HepG2 (cell line): ENCODE measurements around the gene DRAXIN. TPM values are rescaled to one million over a fixed set of nuclear protein-coding genes. Genes with fewer than 3 reads are reported as not detected.
A peak's percentile ranks its signal among the peaks of the same experiment; 100 is the strongest.

Source experiments
- ATAC-seq: fragments of 200-7000 bp; cut with Tn5 transposase; 3 replicates; pipeline ENCODE4 v1.9.1; 2020; ENCODE audit warnings: mild to moderate bottlenecking, moderate library complexity
- BruUV-seq: library from RNA; stranded (reverse); fragments of 400-500 nt; replicated peaks from 2 replicates; lab custom pipeline; 2021; lab: Mats Ljungman, UMichigan
- CTCF ChIA-PET: fragments of 300-600 bp; formaldehyde crosslinking; extraction: SDS; loops from one replicate; lab custom pipeline; 2021; ENCODE audit warnings: low total read pairs, inconsistent platforms, low intra/inter-chr PET ratio; lab: Yijun Ruan, JAX
- POLR2A ChIA-PET: fragments of 350-600 bp; sonication (Branson Sonifier 250); formaldehyde crosslinking; loops from one replicate; lab custom pipeline; 2020; ENCODE audit warnings: antibody characterized with exemption, inconsistent platforms; lab: Yijun Ruan, JAX
- DNase-seq: peaks from one replicate; pipeline ENCODE4 v3.0.0-alpha.2; 2015; ENCODE audit warnings: low spot score
- FAIRE-seq: peaks from 3 replicates; lab custom pipeline; 2011; peaks lifted over from hg19 to GRCh38; lab: Jason Lieb, UNC
- H2AFZ ChIP-seq: one replicate; pipeline ENCODE4 v1.6.1; 2011; ENCODE audit warnings: low read length, inconsistent platforms
- H3K27ac ChIP-seq: fragments of 300-600 bp; 3 replicates; pipeline ENCODE4 v1.8.0; 2011; ENCODE audit warnings: mixed run types, mild to moderate bottlenecking, mixed read lengths, low read length, inconsistent platforms; ENCODE audit not compliant: insufficient read depth; ENCODE audit errors: extremely low read length
- H3K27me3 ChIP-seq, 2 experiments: fragments of 200-600 bp in 1 of 2; 2 replicates in 1 of 2; 3 replicates in 1 of 2; pipeline versions ENCODE4 v1.6.0 to v1.8.0; 2011; ENCODE audit warnings: low read length in 2 of 2, mild to moderate bottlenecking in 2 of 2, moderate library complexity in 2 of 2, inconsistent platforms in 1 of 2; ENCODE audit not compliant: insufficient read depth in 2 of 2, control insufficient read depth in 1 of 2
- H3K36me3 ChIP-seq, 2 experiments: fragments of 200-600 bp in 1 of 2; replicated peaks in 1 of 2; 2 replicates in 1 of 2; 3 replicates in 1 of 2; pipeline versions ENCODE4 v1.5.1 to v1.8.0; 2011; ENCODE audit warnings: low read length in 2 of 2, inconsistent platforms in 1 of 2; ENCODE audit not compliant: insufficient read depth in 2 of 2, control insufficient read depth in 1 of 2
- H3K4me1 ChIP-seq: 2 replicates; pipeline ENCODE4 v1.5.1; 2012; ENCODE audit warnings: low read length, inconsistent platforms; ENCODE audit not compliant: insufficient read depth
- H3K4me2 ChIP-seq: 2 replicates; pipeline ENCODE4 v1.6.0; 2011; ENCODE audit warnings: low read depth, low read length, inconsistent platforms
- H3K4me3 ChIP-seq, 3 experiments: fragments of 200-600 bp in 1 of 3; sonication (generic), shearing (Covaris generic) in 1 of 3; replicated peaks in 1 of 3; 2 replicates each; pipeline ENCODE4 v1.5.1; 2011 to 2016; ENCODE audit warnings: low read length in 3 of 3, inconsistent platforms in 2 of 3, low read depth in 2 of 3, mild to moderate bottlenecking in 2 of 3, control low read depth in 1 of 3, mixed read lengths in 1 of 3; ENCODE audit not compliant: insufficient read depth in 1 of 3
- H3K79me2 ChIP-seq: one replicate; pipeline ENCODE4 v1.6.1; 2011; ENCODE audit warnings: low read length, inconsistent platforms; ENCODE audit not compliant: insufficient read depth
- H3K9ac ChIP-seq: 2 replicates; pipeline ENCODE4 v1.6.0; 2011; ENCODE audit warnings: mild to moderate bottlenecking, low read depth, low read length, inconsistent platforms; ENCODE audit not compliant: insufficient read depth
- H3K9me3 ChIP-seq: 2 replicates; pipeline ENCODE4 v1.5.1; 2012; ENCODE audit warnings: mild to moderate bottlenecking, low read length
- H4K20me1 ChIP-seq: 2 replicates; pipeline ENCODE4 v1.6.0; 2011; ENCODE audit warnings: inconsistent platforms, mild to moderate bottlenecking, low read length, moderate library complexity; ENCODE audit not compliant: insufficient read depth
- KLF11 ChIP-seq: IDR thresholded peaks from 2 replicates; pipeline ENCODE4 v1.6.1; 2016; ENCODE audit warnings: missing compliant biosample characterization
- KMT2A ChIP-seq: sonication (generic); formaldehyde crosslinking; IDR thresholded peaks from 2 replicates; pipeline ENCODE4 v1.4.0; 2020; ENCODE audit warnings: missing genetic modification reagents
- POLR2A ChIP-seq, 2 experiments: IDR thresholded peaks; 2 replicates each; pipeline ENCODE4 v1.6.1; 2011; ENCODE audit warnings: low read depth in 2 of 2, low read length in 2 of 2, mild to moderate bottlenecking in 1 of 2, moderate library complexity in 1 of 2; ENCODE audit not compliant: insufficient read depth in 1 of 2
- YEATS2 ChIP-seq: sonication (generic); formaldehyde crosslinking; IDR thresholded peaks from 2 replicates; pipeline ENCODE4 v1.4.0; 2020; ENCODE audit warnings: missing genetic modification reagents, borderline replicate concordance
- ZEB1 ChIP-seq: IDR thresholded peaks from 2 replicates; pipeline ENCODE4 v1.6.1; 2012; ENCODE audit warnings: mild to moderate bottlenecking, low read depth, inconsistent platforms; ENCODE audit not compliant: insufficient replicate concordance
- ZFP90 ChIP-seq: sonication (generic); formaldehyde crosslinking; IDR thresholded peaks from 2 replicates; pipeline ENCODE4 v1.8.0; 2022; ENCODE audit warnings: missing genetic modification reagents, mild to moderate bottlenecking, inconsistent platforms, borderline replicate concordance
- ZNF264 ChIP-seq: sonication (generic); formaldehyde crosslinking; IDR thresholded peaks from 2 replicates; pipeline ENCODE4 v1.4.0; 2020; ENCODE audit warnings: missing genetic modification reagents
- ZNF317 ChIP-seq: sonication (generic); formaldehyde crosslinking; IDR thresholded peaks from 2 replicates; pipeline ENCODE4 v1.5.0; 2020; ENCODE audit warnings: mild to moderate bottlenecking, missing genetic modification reagents
- ZNF496 ChIP-seq: sonication (generic); formaldehyde crosslinking; IDR thresholded peaks from 2 replicates; pipeline ENCODE4 v1.8.1; 2023; ENCODE audit warnings: mild to moderate bottlenecking, moderate library complexity, missing genetic modification reagents; ENCODE audit not compliant: insufficient replicate concordance
- ZNF510 ChIP-seq: sonication (generic); formaldehyde crosslinking; IDR thresholded peaks from 2 replicates; pipeline ENCODE4 v1.4.0; 2020; ENCODE audit warnings: low read depth, mild to moderate bottlenecking, missing genetic modification reagents
- ZNF530 ChIP-seq: sonication (generic); formaldehyde crosslinking; IDR thresholded peaks from 2 replicates; pipeline ENCODE4 v1.5.0; 2020; ENCODE audit warnings: low read depth, mild to moderate bottlenecking, missing genetic modification reagents
- ZNF552 ChIP-seq: sonication (generic); formaldehyde crosslinking; IDR thresholded peaks from 2 replicates; pipeline ENCODE4 v1.9.0; 2022; ENCODE audit warnings: missing genetic modification reagents, mild to moderate bottlenecking, borderline replicate concordance
- ZNF678 ChIP-seq: sonication (generic); formaldehyde crosslinking; IDR thresholded peaks from 2 replicates; pipeline ENCODE4 v1.4.0; 2020; ENCODE audit warnings: mild to moderate bottlenecking, missing genetic modification reagents
- ZNF879 ChIP-seq: sonication (generic); formaldehyde crosslinking; IDR thresholded peaks from 2 replicates; pipeline ENCODE4 v1.8.1; 2023; ENCODE audit warnings: missing genetic modification reagents
- WGBS: methylation state at CpG from one replicate; pipeline ENCODE4 v1.1.6; 2017; ENCODE audit warnings: low lambda C conversion rate; 5-methylcytosine and 5-hydroxymethylcytosine counted together
- in situ Hi-C: cut with HindIII; loops from 2 replicates; pipeline ENCODE4 v1.10.0; 2017; ENCODE audit warnings: low pct_unique_long_range_greater_than_20kb; ENCODE audit not compliant: extremely low pct_ligation_motif_present
- intact Hi-C: fragments of 100-400 bp; cut with micrococcal nuclease; formaldehyde crosslinking; loops from one replicate; pipeline ENCODE4 v1.10.0; 2022; ENCODE audit not compliant: unreplicated experiment
- polyA plus RNA-seq, 8 experiments: library from polyadenylated mRNA; depleted of rRNA in 3 of 8; stranded (reverse) in 7 of 8; unstranded in 1 of 8; fragments of >200 nt; fragmentation: Illumina TruSeq in 4 of 8; extraction: Trizol in 4 of 8; gene quantifications; 2 replicates each; pipeline versions ENCODE4 v1.2.1 to v1.2.3, GENCODE V29; 2011 to 2016; ENCODE audit warnings: low read depth in 4 of 8, missing spikeins in 1 of 8, mixed read lengths in 1 of 8; ENCODE audit not compliant: insufficient read depth in 1 of 8
- total RNA-seq, 5 experiments: library from RNA; depleted of rRNA; stranded (reverse); fragments of >200 nt; fragmentation: Illumina TruSeq; extraction: Trizol; gene quantifications; 2 replicates each; pipeline ENCODE4 v1.2.3, GENCODE V29; 2016; ENCODE audit warnings: low read depth in 1 of 5
- TF ChIP-seq, protein P1 (sequence below): sonication (generic); formaldehyde crosslinking; IDR thresholded peaks from 2 replicates; pipeline ENCODE4 v1.4.0; 2020; ENCODE audit warnings: missing genetic modification reagents, borderline replicate concordance

DRAXIN gene
- total and polyA plus RNA-seq, 2 of the 13 experiments (the other 11 are each of a cell fraction or from before 2014, with no cell fraction given): 0.02 TPM; not detected in 1

GRCh38 chr1:11757047-11757446 lies 65.5 kb downstream of the DRAXIN start:
- no TSS peak for BruUV-seq
- Histone ChIP-seq H3K4me2 (no peak overlapping the region), H3K27me3 (peaks cover 5 to 15% of the 10 kb centered on the region in 2 experiments; a peak in 4 of 5 replicates), H3K79me2 (no peaks in the 10 kb centered on the region), H4K20me1 (no peaks in the 10 kb centered on the region), H3K4me3 (no peak overlapping the region), H3K4me1 (peaks cover 9% of the 10 kb centered on the region; the same call in 1 of the 2 replicates), H3K9ac (no peak overlapping the region), H3K9me3 (no peaks in the 10 kb centered on the region), H2AFZ (no peak overlapping the region), H3K36me3 (no peaks in the 10 kb centered on the region), H3K27ac (no peak overlapping the region)
- no peak for ATAC-seq
- CTCF ChIA-PET: no interaction called here
- POLR2A ChIA-PET: no interaction called here
- in situ Hi-C loops (loop anchor here (10.0 kb wide), 1 partner anchor 62 kb away; the partner anchor contains the start of gene DRAXIN), intact Hi-C loops (no loop called here)
- no peak for TF ChIP-seq POLR2A (IDR thresholded peaks at IDR 0.05; ENCODE audit: insufficient read depth in 1 of 2, low read depth in 2 of 2, low read length in 2 of 2)
- no peak for TF ChIP-seq ZNF678
- TF ChIP-seq ZNF510: no peak
- TF ChIP-seq, protein P1, sequence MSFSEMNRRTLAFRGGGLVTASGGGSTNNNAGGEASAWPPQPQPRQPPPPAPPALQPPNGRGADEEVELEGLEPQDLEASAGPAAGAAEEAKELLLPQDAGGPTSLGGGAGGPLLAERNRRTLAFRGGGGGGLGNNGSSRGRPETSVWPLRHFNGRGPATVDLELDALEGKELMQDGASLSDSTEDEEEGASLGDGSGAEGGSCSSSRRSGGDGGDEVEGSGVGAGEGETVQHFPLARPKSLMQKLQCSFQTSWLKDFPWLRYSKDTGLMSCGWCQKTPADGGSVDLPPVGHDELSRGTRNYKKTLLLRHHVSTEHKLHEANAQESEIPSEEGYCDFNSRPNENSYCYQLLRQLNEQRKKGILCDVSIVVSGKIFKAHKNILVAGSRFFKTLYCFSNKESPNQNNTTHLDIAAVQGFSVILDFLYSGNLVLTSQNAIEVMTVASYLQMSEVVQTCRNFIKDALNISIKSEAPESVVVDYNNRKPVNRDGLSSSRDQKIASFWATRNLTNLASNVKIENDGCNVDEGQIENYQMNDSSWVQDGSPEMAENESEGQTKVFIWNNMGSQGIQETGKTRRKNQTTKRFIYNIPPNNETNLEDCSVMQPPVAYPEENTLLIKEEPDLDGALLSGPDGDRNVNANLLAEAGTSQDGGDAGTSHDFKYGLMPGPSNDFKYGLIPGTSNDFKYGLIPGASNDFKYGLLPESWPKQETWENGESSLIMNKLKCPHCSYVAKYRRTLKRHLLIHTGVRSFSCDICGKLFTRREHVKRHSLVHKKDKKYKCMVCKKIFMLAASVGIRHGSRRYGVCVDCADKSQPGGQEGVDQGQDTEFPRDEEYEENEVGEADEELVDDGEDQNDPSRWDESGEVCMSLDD (CRISPR knock-in tag): no peak
- peak; percentile 88 for TF ChIP-seq ZNF317 (CRISPR knock-in tag)
- FAIRE-seq: no peak
- no peak for DNase-seq
- WGBS: 64% methylated on average over 1 of the region's 1 CpG

GRCh38 chr1:11759791-11760190 lies 68.3 kb downstream of the DRAXIN start:
- WGBS: 56% methylated on average over 4 of the region's 4 CpGs
- ATAC-seq (no peak), FAIRE-seq (no peak), DNase-seq (no peak)
- no peaks in the 10 kb centered on the region for H3K79me2 ChIP-seq
- in situ Hi-C loops: loop anchor here (10.0 kb wide), 1 partner anchor 65 kb away; the partner anchor contains the start of gene DRAXIN
- H3K27me3 ChIP-seq: peaks cover 7 to 26% of the 10 kb centered on the region in 2 experiments; a peak in 4 of 5 replicates
- H3K36me3 ChIP-seq: no peaks in the 10 kb centered on the region
- no peak overlapping the region for H2AFZ ChIP-seq
- no peak overlapping the region for H3K9ac ChIP-seq
- H3K4me3 ChIP-seq: no peak overlapping the region
- no peaks in the 10 kb centered on the region for H3K9me3 ChIP-seq
- CTCF ChIA-PET: no interaction called here
- intact Hi-C loops: no loop called here
- H3K4me2 ChIP-seq: no peak overlapping the region
- BruUV-seq: no TSS peak
- H4K20me1 ChIP-seq: no peaks in the 10 kb centered on the region
- POLR2A ChIA-PET: no interaction called here
- no peak overlapping the region for H3K27ac ChIP-seq
- 0 out of 2 replicates have a peak, but pooled peaks cover 6% of the 10 kb centered on the region for H3K4me1 ChIP-seq
- TF ChIP-seq KMT2A (CRISPR knock-in tag) (no peak), KLF11 (CRISPR knock-in tag) (no peak), ZEB1 (no peak), ZNF496 (CRISPR knock-in tag) (no peak), ZNF530 (CRISPR knock-in tag) (no peak), YEATS2 (no peak), ZFP90 (CRISPR knock-in tag) (no peak), ZNF264 (CRISPR knock-in tag) (no peak), ZNF879 (CRISPR knock-in tag) (no peak), ZNF552 (CRISPR knock-in tag) (no peak)
